Ovary (tissue), 9 donors: ENCODE measurements around the gene SULT1C2. TPM values are rescaled to one million over a fixed set of nuclear protein-coding genes. Genes with fewer than 3 reads are reported as not detected.

Experiments
- DNase-seq, 5 donors: peaks; one replicate each; pipeline ENCODE4 v3.0.0-alpha.2; 2019 to 2020
- H3K27ac ChIP-seq, 2 donors: fragments of 200-600 bp; one replicate each; pipeline versions ENCODE4 v1.5.1 to v1.8.0; 2019 to 2022
- H3K27me3 ChIP-seq: fragments of 200-600 bp; one replicate; pipeline ENCODE4 v1.8.0; 2022
- H3K36me3 ChIP-seq: fragments of 200-600 bp; sonication (generic); one replicate; pipeline ENCODE4 v1.5.1; 2019
- H3K4me1 ChIP-seq: one replicate; pipeline ENCODE4 v1.8.1; 2013; ENCODE audit warnings: mild to moderate bottlenecking, moderate library complexity; ENCODE audit not compliant: insufficient read depth
- H3K4me3 ChIP-seq: fragments of 200-600 bp; sonication (generic); one replicate; pipeline ENCODE4 v1.5.1; 2017
- H3K9me3 ChIP-seq, 2 donors: fragments of 200-600 bp in 1 of 2; sonication (generic) in 1 of 2; one replicate each; pipeline versions ENCODE4 v1.5.1 to v1.8.1; 2013 to 2019; ENCODE audit warnings: mild to moderate bottlenecking in 1 of 2, moderate library complexity in 1 of 2
- EP300 ChIP-seq: sonication (generic); formaldehyde crosslinking; IDR thresholded peaks from one replicate; pipeline ENCODE4 v1.6.1; 2017; ENCODE audit warnings: antibody characterized with exemption
- POLR2A ChIP-seq: fragments of 450-650 bp; IDR thresholded peaks from one replicate; pipeline ENCODE4 v1.6.1; 2017; ENCODE audit warnings: antibody characterized with exemption, mild to moderate bottlenecking, moderate library complexity
- WGBS, 3 donors: extraction: QIAGEN DNeasy Blood & Tissue Kit in 1 of 3; methylation state at CpG; one replicate each; pipeline versions ENCODE4 v1.1.5 to v1.1.7; 2013 to 2017; 5-methylcytosine and 5-hydroxymethylcytosine counted together
- intact Hi-C, 4 donors: fragments of 100-400 bp; cut with DNase I; formaldehyde crosslinking; loops; one replicate each; pipeline versions ENCODE4 v1.11.0 to v1.15.1; 2022 to 2023
- polyA plus RNA-seq, 2 donors: library from polyadenylated mRNA; stranded (reverse); fragments of 200-250 nt in 1 of 2; fragments of 350-450 nt in 1 of 2; fragmentation: Illumina TruSeq in 1 of 2; extraction: RNeasy Lipid Tissue Mini Kit (QIAGEN cat#74804) in 1 of 2; gene quantifications; one replicate each; pipeline ENCODE4 v1.2.3, GENCODE V29; 2013 to 2014
- total RNA-seq, 7 donors: library from RNA; depleted of rRNA in 2 of 7; stranded (reverse); fragments of >200 nt in 2 of 7; fragmentation: NEBNext Ultra II Directional in 3 of 7; extraction: Animal tissue kit (Norgen Biotek cat#: 25700) in 3 of 7; gene quantifications; one replicate each; pipeline versions ENCODE4 v1.1.0 to v1.2.4, GENCODE V29; 2016 to 2023
- TF ChIP-seq, protein P1 (sequence below), 3 donors: fragments of 450-650 bp in 2 of 3; fragments of 200-600 bp in 1 of 3; IDR thresholded peaks; one replicate each; pipeline versions ENCODE4 v1.5.1 to v1.8.0; 2016 to 2022; ENCODE audit warnings: antibody characterized with exemption in 3 of 3, mild to moderate bottlenecking in 1 of 3
- donor health status: DM: no; HTN: no; CAD: no; lungs with moderate emphysema.
- donor health status: DM: no; HTN: no; CAD: no.
- donor health status: Bipolar disorder and iron deficiency.
- donor health status: DM: yes; HTN: yes; CAD: no.
- donor health status: DM: no; HTN: no; CAD: no.
- donor health status: DM: yes; HTN: yes; CAD: no.

SULT1C2 gene
- total and polyA plus RNA-seq, 9 donors = under 0.01 to 3.2 (median 0.40) TPM

DNA sequence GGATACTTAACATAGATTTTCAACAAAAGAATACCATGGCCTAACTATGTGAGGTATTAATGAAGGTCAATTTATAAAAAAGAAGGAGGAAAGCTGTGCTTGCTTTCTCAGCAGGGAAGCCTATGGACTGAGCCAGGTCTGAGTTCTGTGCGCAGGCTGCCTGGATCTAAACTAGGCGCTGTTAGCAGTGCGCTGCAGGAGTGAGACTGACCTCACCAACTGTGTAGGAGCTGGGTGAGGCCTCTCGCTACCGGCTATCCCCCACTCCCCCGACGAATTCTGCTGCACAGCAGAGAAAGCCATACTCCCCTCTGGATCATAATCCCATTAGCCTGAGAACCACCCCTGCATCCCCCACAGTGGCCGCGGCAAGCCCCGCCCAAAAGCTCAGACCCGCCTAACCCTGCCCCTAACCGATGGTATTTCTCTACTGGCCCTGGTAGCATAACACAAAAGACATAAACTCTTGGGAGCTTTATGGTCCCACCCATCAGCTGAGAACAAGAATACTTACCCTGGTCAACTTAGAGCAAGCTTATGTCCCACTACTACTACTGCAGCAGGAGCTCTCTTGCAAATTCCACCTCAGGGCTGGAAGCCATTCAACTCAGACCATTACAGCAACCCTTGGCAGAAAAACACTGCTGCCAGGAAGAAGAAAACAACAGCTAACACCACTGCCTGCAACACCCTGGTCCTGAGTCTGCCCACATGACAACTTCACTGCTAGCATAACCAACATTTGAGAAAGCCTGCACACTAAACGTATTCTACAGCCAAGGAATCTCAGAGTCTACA lies 28.0 kb downstream of the SULT1C2 start:
- no peaks in the 10 kb centered on the region for H3K36me3 ChIP-seq
- TF ChIP-seq EP300 = no peak
- no peak for TF ChIP-seq POLR2A
- TF ChIP-seq, protein P1, sequence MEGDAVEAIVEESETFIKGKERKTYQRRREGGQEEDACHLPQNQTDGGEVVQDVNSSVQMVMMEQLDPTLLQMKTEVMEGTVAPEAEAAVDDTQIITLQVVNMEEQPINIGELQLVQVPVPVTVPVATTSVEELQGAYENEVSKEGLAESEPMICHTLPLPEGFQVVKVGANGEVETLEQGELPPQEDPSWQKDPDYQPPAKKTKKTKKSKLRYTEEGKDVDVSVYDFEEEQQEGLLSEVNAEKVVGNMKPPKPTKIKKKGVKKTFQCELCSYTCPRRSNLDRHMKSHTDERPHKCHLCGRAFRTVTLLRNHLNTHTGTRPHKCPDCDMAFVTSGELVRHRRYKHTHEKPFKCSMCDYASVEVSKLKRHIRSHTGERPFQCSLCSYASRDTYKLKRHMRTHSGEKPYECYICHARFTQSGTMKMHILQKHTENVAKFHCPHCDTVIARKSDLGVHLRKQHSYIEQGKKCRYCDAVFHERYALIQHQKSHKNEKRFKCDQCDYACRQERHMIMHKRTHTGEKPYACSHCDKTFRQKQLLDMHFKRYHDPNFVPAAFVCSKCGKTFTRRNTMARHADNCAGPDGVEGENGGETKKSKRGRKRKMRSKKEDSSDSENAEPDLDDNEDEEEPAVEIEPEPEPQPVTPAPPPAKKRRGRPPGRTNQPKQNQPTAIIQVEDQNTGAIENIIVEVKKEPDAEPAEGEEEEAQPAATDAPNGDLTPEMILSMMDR (IDR thresholded peaks at IDR 0.05) = no peak
- 20 to 23% (median 23%) methylated on average over 13 of the region's 13 CpGs for WGBS, 3 donors

DNA sequence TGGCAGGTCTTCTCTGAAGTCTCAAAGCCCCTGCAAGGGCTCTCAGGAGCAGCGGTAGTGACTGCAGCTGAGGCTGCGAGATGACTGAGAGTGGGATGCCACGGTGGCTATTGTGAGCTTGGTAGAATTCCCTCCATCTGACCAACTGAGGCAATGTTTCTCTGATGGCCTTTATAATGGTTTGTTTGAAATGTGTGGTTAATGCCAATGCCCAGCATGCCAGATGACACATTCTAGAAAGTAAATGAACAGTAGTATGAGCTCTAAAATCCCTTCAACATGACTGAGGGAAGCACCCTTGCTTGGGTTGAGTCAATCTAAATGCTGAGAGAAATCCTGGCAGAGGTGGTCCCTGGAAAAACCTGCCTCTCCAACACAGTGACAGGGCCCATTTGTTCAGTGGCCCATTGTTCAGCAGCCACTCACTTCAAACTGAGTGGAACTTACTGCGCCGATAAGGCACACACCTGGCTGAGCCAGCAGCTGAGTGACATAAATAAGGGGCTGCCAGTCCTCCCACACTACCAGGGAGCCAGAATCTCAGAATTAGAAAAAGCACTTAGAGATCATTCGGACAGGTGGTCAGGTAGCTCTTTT lies 31.7 kb downstream of the SULT1C2 start:
- intact Hi-C loops = no loop called here
- DNase-seq = no peak
- 77 to 85% (median 81%) methylated on average over 6 of the region's 6 CpGs for WGBS, 3 donors
- Histone ChIP-seq H3K27ac (no peak overlapping the region), H3K36me3 (no peaks in the 10 kb centered on the region), H3K4me1 (peaks cover 3% of the 10 kb centered on the region), H3K4me3 (no peak overlapping the region), H3K9me3 (no peaks in the 10 kb centered on the region), H3K27me3 (no peaks in the 10 kb centered on the region)
- TF ChIP-seq EP300 = no peak
- TF ChIP-seq POLR2A = no peak
- TF ChIP-seq, protein P1 (IDR thresholded peaks at IDR 0.05) = no peak

More for the DNA sequence above, 28.0 kb downstream of the SULT1C2 start:
- no peak for DNase-seq
- H3K27ac ChIP-seq = no peak overlapping the region
- H3K9me3 ChIP-seq = no peaks in the 10 kb centered on the region
- no peaks in the 10 kb centered on the region for H3K27me3 ChIP-seq
- H3K4me3 ChIP-seq = no peak overlapping the region
- intact Hi-C loops = no loop called here
- H3K4me1 ChIP-seq = peaks cover 3% of the 10 kb centered on the region

DNA sequence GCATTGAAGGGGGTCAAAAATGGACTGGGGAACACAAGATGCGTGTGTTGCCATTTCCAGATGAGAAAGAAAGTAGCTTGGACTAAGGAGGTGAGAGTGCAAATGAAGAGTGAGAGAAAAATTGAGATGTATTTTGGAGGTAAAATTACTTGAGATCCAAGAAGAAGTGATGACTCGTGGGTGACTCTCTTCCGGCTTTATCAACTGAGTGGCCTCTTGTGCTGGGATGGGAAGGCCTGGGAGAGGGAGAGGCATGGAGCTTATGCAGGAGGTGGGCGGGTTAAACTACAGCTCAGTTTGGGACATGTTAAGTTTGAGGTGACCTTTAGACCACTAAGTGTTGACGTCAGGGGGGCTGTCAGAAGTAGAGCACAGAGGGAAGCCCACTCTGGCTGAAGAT lies 34.9 kb downstream of the SULT1C2 start:
- Histone ChIP-seq H3K36me3 (no peaks in the 10 kb centered on the region), H3K27ac (no peak overlapping the region), H3K4me1 (no peaks in the 10 kb centered on the region), H3K9me3 (no peaks in the 10 kb centered on the region), H3K4me3 (no peak overlapping the region), H3K27me3 (no peaks in the 10 kb centered on the region)
- DNase-seq = no peak
- no peak for TF ChIP-seq POLR2A
- TF ChIP-seq, protein P1 (IDR thresholded peaks at IDR 0.05) = no peak
- TF ChIP-seq EP300 = no peak
- WGBS, 3 donors = 85 to 94% (median 88%) methylated on average over 5 of the region's 5 CpGs
- intact Hi-C loops = no loop called here

DNA sequence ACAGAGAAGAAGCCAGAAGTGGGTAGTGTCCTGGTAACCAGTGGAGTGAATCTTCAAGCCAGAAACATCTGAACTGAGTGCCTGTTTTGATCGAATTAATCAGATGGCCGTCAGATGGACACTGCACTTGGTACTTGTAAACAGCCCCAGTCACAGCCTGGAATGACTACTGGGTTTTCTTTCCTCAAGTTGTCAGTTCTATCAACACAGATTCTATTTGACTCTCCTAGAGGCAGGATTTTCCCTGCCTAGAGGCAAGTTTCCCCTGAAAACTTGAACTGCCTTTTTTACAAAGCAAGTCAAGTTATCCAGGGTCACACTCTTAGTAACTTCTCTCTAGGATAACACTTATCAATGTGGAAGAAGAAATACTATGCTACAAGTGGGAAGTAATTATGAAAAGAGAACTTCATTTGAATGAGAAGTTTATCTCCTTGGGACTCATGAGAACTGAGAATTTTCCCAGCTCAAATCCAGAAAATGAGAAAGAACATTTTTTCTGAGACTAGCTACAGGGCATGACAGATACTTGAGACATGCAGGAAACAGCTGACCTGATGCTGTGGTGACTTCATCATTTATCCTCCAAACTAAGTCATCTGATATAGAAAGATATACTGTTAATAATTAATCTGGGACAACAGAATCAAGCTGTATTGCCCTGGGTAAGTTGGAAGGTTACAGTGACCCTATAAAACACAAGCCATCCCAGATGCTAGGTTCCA lies 36.0 kb downstream of the SULT1C2 start:
- no peak for DNase-seq
- intact Hi-C loops = no loop called here
- Histone ChIP-seq H3K9me3 (no peaks in the 10 kb centered on the region), H3K4me1 (no peaks in the 10 kb centered on the region), H3K27me3 (no peaks in the 10 kb centered on the region), H3K27ac (no peak overlapping the region), H3K4me3 (no peak overlapping the region), H3K36me3 (no peaks in the 10 kb centered on the region)
- no peak for TF ChIP-seq POLR2A
- no peak for TF ChIP-seq EP300
- TF ChIP-seq, protein P1 (IDR thresholded peaks at IDR 0.05) = no peak
- WGBS, 3 donors = 84 to 90% (median 88%) methylated on average over 2 of the region's 2 CpGs
